Hepatocyte (in vitro differentiated cells): Measurements from ENCODE around the gene RAI1.

Experiments
- CTCF ChIP-seq: fragments of 200-600 bp; sonication (generic); IDR thresholded peaks from 2 replicates; pipeline ENCODE4 v1.5.1; 2016; ENCODE audit warnings: antibody characterized with exemption, mild to moderate bottlenecking; ENCODE audit not compliant: poor library complexity
- EZH2 ChIP-seq: fragments of 200-600 bp; sonication (generic); IDR thresholded peaks from 2 replicates; pipeline ENCODE4 v1.6.1; 2016; ENCODE audit warnings: antibody characterized with exemption, mild to moderate bottlenecking, borderline replicate concordance

- TF ChIP-seq CTCF (no peak), EZH2 (no peak)
Measured at GRCh38 chr17:17684906-17685774, 3.9 kb downstream of the RAI1 start.
